HT-29 (cell line): Measurements from ENCODE around the gene CEACAM19. TPM values are rescaled to one million over a fixed set of nuclear protein-coding genes. Genes with fewer than 3 reads are reported as not detected.
"Not testable (repeated sequence)": the region's sequence is repeated elsewhere in the genome, so short reads cannot be mapped to it uniquely, and the experiment has no call there.

ENCODE experiments used
- DNase-seq: peaks from one replicate; pipeline ENCODE4 v3.0.0-alpha.2; 2015; ENCODE audit warnings: low spot score
- total RNA-seq: library from RNA; depleted of rRNA; stranded (reverse); fragments of >200 nt; shearing (Covaris generic); gene quantifications from 2 replicates; pipeline ENCODE4 v1.2.3, GENCODE V29; 2014

CEACAM19 gene
- total RNA-seq, 1 experiment from 2014 or later, result 2.2 TPM

GRCh38 chr19:44673510-44673909, 2.2 kb downstream of the CEACAM19 start:
- no peak for DNase-seq

GRCh38 chr19:44675521-44675920, 4.2 kb downstream of the CEACAM19 start:
- no peak for DNase-seq

DNA sequence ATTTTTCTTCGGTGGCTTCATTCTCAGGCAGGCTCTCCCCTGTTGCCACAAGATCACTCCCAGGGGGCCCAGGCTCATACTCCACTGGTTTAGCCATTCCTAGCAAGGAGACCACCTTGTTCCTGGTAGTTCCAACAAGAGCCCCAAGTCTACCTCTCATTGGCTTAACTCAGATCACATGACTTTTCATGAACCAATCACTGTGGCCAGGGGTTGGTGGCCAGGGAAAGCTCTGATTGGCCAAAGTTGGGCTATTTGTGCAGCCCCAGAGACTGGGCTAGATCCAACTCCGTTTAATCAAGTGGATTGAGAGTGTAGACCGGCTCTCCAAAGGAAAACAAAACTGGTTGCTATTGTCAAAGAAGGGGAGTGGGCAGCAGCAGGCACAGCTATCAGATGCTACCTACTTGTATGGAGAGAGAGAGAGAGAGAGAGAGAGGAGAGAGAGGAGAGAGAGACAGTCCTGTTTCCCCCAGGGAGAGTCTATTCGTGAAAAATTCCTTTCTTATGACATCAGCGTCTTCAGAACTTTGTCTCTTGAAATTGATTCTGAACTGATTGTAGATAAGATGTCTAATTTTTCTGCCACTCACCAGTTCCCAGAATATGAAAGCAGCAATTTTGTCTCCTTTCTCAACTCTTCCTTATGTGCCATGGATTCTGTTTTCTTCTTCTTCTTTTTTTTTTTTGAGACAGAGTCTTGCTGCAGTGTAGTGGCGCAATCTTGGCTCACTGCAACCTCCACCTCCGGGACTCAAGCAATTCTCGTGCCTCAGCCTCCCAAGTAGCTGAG, 5.9 kb downstream of the CEACAM19 start:
- peak; percentile 47 for DNase-seq

DNA sequence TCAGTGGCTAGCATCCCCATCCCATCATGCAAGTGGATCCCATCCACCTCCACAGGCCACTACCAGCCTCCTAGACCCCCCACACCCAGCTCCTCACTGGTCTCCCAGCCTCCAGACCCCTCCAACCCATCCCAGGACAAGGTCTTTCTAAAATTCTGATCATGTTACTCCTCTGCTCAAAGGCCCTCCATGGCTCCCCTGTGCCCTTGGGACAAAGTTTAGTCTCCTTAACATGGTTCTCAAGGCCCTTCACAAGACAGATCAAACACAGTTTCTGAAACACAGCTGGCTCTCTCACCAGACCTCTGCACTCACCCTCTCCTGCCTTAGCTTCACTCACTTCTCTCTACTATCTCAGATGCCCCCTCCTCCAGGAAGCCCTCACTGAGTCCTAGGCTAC, 9.3 kb downstream of the CEACAM19 start:
- no peak for DNase-seq

- no peak for DNase-seq
Observed at GRCh38 chr19:44681992-44682790, 10.9 kb downstream of the CEACAM19 start.

DNA sequence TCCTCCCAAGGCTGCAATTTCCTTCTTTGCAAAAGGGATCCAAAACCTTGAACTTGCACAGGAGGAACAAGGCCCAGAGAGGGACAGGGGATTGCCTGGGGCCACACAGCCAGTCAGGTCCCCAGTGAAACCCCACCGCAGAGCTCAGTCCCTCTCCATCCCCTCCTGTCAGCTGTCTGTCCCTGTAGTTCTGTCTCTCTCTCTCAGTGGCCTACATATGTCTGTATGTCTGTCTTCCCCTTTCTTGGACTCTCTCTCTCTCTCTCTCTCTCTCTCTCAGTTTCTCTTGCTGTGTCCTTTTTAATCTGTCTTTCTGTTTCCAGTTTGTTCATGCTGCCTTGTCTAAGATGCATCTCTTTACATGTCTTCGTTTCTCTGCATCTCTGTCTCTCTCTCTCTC, 11.5 kb downstream of the CEACAM19 start:
- no peak for DNase-seq

DNA sequence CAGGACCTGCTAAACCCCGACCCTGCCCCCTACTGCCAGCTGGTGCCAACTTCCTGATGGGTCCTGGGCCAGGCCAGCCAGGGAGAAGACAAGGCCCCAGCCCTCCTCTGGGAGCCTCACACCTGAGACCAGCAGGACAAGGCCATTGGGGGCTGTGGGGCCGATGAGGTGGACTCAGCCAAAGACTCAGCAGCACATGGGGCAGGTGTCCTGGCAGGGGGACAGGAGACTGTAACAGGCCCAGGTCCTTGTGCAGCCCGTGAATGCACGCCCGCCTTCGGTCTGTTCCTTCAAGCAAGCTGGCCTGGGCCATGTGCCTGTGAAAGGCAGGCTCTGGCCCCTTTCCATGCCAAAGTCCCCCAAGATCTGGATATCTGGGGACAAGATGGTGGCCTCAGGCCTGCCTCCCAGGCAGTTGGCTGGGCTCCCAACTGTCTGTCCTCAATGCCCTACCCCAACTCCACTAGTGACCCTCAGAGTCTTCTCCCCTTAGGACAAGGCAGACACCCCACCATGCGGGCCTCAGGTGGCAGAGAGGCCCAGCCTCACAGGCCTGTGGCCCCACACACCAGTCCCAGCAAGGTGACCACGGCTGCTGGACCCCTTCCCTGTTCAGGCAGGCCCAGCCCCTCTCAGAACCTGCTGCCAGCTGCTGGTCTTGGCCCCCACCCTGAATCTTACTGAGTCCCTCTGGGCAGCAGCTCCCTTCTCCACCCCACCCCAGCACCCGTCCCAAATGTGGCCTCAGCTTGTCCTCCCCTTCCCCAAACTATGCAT, 12.3 kb downstream of the CEACAM19 start:
- DNase-seq, result no peak

DNA sequence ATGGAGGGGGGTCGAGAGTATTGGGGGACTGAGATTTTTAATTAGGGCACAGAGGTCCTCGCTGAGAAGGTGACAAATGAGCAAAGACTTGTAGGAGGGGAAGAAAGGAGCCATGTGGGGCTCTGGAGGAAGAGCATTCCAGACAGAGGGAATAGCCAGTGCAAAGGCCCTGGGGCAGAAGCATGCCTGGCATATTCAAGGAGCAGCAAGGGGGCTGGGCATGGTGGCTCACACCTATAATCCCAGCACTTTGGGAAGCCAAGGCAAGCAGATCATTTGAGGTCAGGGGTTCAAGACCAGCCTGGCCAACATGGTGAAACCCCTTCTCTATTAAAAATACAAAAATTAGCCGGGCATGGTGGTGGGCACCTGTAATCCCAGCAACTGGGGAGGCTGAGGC, 13.1 kb downstream of the CEACAM19 start:
- DNase-seq, result not testable (repeated sequence)

- peak; percentile 90 for DNase-seq
Observed at GRCh38 chr19:44684892-44685863, 13.9 kb downstream of the CEACAM19 start.

DNA sequence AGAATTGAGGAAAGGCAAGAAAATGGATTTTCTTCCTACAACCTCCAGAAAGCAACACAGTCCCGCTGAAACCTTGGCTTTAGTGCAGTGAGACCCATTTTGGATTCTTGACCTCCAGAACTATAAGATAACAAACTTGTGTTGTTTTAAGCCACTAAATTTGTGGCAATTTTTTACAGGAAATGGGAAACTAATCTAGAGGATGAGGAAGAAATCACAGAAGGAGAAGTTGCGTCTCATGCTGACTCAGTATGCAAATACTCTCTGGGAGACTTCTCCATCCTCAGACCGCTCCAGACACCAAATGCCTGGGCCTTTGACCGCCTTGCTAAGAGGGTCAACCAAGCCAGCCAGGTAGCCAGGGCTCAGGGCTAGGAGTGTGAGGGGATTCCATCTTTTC, 14.6 kb downstream of the CEACAM19 start:
- DNase-seq, result peak; percentile 39

DNA sequence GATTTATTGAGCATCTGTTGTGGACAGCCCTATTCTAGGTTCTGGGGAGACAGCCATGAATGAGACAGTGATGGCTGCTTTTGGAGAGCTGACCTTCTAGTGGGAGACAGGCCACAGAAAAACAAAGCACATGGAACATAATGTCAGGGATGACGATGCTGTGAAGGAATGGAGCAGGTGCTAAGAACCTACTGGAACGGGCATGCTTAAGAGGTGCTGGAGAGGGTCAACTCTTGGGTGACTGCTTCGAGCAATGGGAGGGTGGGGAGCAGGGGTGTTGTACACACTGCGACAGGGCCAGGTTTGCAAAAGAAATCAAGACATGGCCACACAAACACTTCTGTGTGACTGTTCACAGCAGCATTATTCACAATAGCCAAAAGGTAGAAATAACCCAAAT, 15.6 kb downstream of the CEACAM19 start:
- DNase-seq, result no peak

- DNase-seq, result no peak
Observed at GRCh38 chr19:44687888-44688287, 16.6 kb downstream of the CEACAM19 start.

DNA sequence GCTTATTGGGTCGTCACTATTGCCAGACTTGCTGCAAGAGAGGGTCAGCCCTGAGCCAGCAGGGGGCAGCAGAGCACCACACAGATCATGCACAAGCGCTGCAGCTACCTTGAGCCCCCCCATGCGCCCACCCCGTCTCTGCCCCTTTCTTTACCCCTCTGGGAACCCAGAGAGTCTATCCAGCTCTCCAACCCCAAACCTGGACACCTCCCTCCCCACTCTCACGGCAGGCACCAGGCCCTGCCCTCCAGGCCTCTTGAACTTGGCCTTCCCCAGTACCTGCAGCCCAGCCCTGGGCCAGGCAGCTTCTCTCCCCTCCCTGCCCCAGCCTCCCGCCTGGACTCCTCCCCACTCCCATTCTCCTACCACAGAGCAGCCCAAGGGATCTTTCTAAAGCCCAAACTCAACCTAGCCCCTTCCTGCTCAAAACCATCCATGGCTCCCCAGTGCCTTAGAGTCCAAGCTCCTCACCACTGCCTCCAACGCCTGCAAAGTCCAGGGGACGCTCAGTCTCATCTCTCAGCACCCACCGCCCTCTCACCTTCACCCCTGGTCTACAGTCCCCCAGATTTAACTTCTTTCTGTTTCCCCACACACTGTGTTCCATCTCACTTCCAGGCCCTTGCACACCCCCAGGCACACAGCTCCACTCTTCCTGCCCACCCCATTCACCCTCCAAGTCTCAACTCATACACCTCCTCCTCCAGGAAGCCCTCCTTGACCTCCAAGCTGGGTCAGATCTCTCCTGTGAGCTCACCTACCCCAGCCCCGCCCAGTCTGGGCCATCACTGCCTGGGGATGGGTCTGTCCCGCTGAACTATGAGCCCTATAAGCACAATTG, 18.2 kb downstream of the CEACAM19 start:
- peak; percentile 94 for DNase-seq

DNA sequence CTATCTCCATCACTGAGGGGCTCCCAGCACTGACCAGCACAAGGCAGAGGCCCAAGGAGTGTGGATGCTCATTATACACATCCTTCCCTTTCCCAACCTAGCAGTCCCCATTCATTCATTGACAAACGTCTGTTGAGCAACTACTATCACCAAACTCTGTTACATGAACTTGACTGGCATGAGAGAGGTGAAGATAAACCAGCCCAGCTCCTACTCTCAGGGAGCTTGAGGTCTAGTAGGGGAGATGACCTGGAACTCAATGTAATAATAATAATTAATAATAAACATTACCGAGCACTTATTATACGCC, 18.8 kb downstream of the CEACAM19 start:
- DNase-seq, result no peak

DNA sequence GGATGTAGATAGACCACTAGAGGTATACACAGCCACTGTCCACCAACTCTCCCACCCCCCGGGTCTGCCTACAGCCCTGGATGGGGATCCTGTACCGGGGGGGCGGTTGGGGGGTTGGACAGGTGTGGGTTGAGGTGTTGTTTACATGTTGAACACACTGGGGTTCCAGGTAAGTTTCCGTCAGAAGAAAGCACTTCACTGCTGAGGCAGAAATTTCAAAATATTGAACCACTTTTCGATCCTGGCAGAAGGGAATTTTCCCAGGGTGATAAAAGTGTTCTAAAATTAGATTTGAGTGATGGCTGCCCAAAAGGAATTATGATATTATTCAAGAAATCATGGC, 21.1 kb downstream of the CEACAM19 start:
- no peak for DNase-seq

- DNase-seq, result no peak
Observed at GRCh38 chr19:44694184-44694579, 22.9 kb downstream of the CEACAM19 start.

GRCh38 chr19:44696939-44697669, 25.8 kb downstream of the CEACAM19 start:
- no peak for DNase-seq

- DNase-seq, result no peak
Observed at GRCh38 chr19:44697670-44698034, 26.4 kb downstream of the CEACAM19 start.

DNA sequence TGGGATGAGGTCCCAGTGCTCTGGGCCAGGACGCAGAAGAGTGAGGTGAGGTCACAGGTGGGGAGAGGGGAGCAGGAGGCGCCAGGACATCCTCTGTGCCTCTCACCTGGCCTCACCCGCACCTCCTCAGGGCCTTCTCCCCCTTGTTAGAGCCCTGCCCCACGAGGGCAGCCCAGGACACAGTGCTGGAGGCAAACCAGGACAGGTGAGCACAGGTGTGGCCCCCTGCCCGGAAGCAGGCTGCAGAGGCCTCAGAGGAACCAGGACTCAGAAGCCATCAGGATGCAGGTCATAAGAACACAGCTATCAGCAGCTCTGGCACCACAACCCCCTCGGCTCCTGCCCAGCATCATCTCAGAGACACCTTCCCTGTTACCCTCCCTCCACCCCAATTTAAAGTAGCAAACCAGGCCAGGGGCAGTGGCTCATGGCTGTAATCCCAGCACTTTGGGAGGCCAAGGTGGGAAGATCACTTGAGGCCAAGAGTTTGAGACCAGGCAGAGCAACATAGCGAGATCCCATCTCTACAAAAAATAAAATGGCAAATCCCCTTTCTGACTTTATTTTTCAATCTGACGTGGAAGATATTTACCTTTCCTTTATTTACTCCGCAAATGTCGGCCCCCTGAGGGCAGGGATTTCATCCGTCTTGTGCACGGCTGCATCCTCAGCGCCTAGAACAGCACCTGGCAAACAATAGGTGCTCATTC, 27.4 kb downstream of the CEACAM19 start, which contains the start of gene CEACAM16:
Gene CEACAM16, plus strand, starts transcription at position 660 of the 710 bp plus-strand sequence. CDS start 2,306 bp downstream, outside the sequence.
- no peak for DNase-seq
